Stimulated activated CD8-positive, alpha-beta memory T cell treated with anti-CD3 and anti-CD28 coated beads, Interleukin-7, amount 100 ng/mL, for 1 hour (primary cell): ENCODE results near the gene CCDC66.
"Not testable (repeated sequence)": the region's sequence is repeated elsewhere in the genome, so short reads cannot be mapped to it uniquely, and the experiment has no call there.

Experiments used
- DNase-seq, 2 donors: peaks; one replicate each; pipeline ENCODE4 v3.0.0-alpha.2; 2020; ENCODE audit warnings: low read depth in 2 of 2

CCDC66 gene

DNA sequence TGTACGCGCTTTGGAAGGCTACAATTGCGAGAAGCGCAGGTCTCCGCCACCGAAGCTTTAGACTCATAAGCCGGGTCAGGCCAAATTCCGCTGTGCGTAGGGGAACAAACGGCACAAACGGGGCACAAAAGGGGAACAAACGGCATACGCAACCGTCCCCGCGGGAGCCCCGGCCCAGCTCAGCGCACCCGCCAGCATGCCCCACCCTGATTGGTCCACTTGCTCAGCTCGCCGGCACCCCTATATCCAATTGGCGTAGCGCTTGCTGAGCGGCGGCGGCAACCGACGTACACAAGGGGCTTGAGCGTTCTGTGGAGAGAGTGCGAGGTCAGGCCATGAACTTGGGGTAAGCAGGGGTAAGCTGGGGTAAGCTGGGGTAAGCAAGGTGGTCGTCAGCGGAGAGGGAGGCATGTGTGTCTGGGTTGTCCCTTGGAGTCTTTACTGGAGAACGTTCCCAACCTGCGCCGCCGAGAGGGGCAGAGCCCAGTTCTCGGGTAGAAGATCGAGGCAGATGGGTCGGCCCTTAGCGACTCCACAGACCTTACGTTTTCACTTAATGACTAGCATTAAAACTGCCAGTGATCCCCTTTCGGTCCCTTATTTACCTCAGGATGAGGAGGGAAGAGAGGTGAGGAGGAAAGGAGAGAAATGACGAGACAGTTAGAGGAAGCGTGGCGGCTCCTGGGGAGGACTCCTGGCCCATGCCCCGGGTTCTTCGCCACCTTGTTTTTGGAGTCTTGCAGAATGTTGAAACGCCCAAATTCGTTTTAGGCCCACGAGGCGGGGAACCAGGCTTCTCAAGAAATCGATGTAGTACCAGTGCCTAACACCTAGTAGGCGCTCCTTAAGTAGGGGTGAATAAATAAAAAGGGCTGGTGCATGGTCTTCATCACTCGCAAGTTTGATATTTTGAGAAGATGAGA lies at the start of gene CCDC66:
TSS of gene CCDC66 (plus strand) at position 268 of the 923 bp plus-strand sequence. CDS start at position 336, 68 bp downstream.
- DNase-seq, result peak; percentile 82 to 85

DNA sequence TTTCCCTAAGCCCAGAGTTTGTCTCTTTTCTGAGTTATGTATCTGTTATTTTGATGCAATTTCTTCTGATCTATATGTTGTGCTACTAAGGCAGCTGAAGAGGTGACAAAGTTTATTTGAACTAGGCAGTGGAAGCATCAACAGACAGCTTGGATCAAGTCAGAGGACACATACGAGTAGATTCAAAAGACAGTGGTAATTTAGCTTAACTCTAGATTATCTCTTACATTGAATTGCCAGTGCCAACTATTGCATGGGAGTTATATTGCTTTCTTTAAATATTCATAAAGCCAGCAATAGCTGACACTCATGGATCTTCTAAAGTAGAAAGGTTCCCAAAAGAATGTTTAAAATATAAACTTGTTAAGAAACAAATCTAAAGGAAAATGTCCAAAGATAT lies 37.3 kb upstream of the CCDC66 start:
- DNase-seq, result no peak

- DNase-seq, result no peak
Measured at GRCh38 chr3:56522374-56522773, 34.6 kb upstream of the CCDC66 start.

GRCh38 chr3:56525291-56525690 lies 31.7 kb upstream of the CCDC66 start:
- DNase-seq, result no peak

GRCh38 chr3:56536735-56537134 lies 20.2 kb upstream of the CCDC66 start:
- DNase-seq, result no peak

- no peak for DNase-seq
Measured at GRCh38 chr3:56547486-56547885, 9.5 kb upstream of the CCDC66 start.

DNA sequence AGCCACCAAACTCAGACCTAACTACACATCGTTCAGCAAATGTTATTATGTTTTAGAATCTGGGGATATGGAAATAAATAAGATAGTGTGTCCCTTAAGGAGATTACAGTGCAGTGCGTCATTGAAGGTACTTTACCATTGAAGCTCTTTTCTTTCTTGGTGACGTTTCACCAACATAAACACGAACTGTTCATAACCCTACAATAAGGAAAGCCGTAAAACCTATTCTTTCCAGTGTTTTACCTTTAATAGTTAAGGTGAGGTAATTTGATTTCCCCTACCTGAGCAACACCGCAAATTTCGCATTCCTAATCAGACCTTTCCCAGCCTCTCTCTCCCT lies 826 bp downstream of the CCDC66 start:
- DNase-seq, result no peak

DNA sequence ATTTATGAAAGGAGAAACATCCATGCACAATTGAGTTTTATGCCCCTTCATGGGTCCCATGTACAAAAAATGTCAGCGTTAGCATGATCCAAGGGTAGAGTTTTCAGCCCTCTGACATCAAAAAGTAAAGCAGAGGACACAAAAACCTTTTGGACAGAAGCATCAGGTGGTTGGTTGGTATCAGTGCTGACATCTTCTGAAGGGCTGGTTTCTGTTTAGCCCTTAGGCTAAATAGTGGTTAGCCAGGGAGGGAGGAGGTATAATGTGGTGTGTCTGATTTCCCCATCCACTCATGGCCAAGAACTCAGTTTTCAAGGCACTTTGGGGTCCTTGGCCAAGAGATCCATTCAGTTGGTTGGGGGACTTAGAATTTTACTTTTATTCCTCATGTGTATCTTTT lies 16.5 kb downstream of the CCDC66 start:
- no peak for DNase-seq

- not testable (repeated sequence) for DNase-seq
Measured at GRCh38 chr3:56581941-56582340, 25.0 kb downstream of the CCDC66 start.

- DNase-seq, result not testable (repeated sequence)
Measured at GRCh38 chr3:56584275-56584674, 27.3 kb downstream of the CCDC66 start.

DNA sequence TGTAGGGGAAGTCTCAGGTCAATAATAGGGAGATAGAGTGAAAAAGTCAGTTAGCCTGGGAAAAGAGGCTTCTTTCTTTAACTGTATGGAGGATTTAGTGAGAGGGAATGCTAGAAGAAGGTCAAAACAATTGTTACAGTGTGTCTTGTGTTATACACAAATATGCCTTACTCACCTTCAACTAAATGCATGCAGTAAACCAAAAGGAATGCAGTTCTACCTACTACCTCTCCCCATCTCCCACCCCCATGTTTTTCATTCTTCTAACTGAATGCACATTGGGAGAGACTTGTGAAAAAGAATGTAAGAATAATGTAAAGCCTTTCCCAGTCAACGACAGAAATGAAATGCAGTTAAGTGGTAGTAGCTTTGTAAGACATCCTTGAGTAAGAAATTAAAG lies 33.8 kb downstream of the CCDC66 start:
- no peak for DNase-seq

- DNase-seq, result no peak
Measured at GRCh38 chr3:56591262-56591661, 34.3 kb downstream of the CCDC66 start.

GRCh38 chr3:56593455-56594158 lies 36.6 kb downstream of the CCDC66 start:
- peak in 1 of 2 donors; percentile 8 for DNase-seq

DNA sequence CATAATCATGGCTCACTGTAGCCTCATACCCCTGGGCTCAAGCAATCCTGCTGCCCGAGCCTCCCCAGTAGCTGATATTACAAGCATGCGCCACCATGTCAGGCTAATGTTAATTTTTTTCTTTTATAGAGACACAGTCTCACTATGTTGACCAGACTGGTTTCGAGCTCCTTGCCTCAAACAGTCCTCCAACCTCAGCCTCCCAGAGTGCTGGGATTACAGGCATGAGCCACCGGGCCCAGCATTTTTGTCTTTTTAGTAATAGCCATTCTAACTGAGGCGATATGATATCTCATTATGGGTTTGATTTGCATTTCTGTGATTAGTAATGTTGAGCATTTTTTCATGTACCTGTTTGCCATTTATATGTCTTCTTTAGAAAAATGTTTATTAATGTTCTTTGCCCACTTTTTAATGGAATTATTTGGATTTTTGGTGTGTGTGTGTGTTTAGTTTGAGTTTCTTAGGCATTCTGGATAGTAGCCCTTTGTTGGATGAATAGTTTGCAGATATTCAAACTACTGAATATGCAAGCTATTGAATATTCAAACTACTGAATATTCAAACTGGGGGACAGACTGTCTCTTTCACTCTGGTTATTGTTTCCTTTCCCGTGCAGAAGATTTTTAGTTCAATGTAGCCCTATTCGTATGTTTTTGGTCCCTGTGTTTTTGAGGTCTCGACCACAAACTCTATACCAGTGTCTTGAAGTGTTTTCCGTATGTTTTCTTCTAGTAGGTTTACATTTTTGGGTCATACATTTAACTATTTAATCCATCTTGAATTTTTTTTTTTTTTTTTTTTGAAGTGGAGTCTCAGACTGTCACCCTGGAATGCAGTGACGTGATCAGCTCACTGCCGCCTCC lies 39.2 kb downstream of the CCDC66 start:
- DNase-seq, result no peak

GRCh38 chr3:56608479-56608878 lies 51.5 kb downstream of the CCDC66 start:
- DNase-seq, result not testable (repeated sequence)

GRCh38 chr3:56610669-56611335 lies 53.8 kb downstream of the CCDC66 start:
- DNase-seq, result no peak

DNA sequence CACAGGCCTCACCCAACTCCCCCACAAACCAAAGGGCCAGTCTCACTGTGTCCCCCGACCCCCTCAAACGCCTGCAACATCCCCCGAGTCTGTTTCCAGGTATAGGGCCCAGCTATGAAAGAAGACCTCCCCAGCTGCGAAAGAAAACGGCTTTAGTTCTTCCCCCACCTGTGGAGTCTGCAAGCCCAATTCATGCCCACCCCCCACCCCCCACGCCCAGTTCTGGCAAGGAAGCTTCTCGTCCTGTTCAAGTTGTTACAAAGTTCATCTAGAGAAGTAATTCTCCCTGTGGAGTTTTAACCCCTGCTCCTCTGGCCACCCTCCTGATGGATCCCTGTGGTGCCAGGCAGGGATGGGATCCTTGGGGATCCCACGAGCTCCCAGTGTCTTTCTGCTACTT lies 54.4 kb downstream of the CCDC66 start:
- DNase-seq, result no peak

DNA sequence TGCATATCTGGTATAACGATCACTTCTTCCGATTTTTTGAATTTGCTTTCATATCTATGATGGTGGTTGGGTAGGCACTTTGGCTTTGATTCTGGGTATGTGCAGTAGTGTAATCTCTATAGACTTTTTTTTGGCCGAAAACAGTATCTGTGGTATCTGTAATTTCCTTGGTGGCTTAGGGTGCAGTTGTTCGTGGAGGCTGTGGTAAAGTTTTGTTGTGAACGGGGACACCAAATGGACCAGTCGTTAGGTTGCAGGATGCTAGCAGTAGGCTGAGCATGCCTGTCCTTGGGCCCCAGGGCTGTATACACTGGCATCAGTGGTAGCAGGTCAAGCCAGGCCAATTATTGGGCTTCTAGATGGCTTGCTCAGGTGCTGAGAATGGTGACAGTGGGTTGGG lies 55.2 kb downstream of the CCDC66 start:
- no peak for DNase-seq

DNA sequence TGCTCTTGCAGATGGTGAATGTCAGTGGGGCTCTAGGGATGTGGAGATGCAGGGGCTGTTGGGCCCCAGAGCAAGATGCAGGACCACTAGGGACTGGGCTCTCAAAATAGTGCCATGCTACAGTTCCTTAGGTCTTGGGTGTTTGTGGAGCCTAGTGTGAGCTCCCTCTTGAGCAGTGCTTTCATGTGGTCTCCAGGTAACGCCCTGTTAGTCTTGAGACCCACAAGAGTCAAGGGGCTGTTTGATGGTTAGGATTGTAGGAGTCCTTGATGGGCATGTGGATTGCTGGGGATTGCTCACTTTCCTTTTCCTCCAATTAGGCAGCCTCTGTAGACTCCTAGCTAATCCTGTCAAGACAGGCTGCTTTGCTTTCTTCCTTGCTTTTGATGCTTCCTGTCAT lies 56.0 kb downstream of the CCDC66 start:
- no peak for DNase-seq

- DNase-seq, result no peak
Measured at GRCh38 chr3:56616478-56617006, 59.6 kb downstream of the CCDC66 start.

- DNase-seq, result no peak
Measured at GRCh38 chr3:56620371-56620770, 63.4 kb downstream of the CCDC66 start.
